OCI-LY1 (cell line): ENCODE measurements around the gene METTL26.

ENCODE experiments used
- H2AFZ ChIP-seq: fragments of 200-600 bp; sonication (generic), shearing (Covaris generic); 2 replicates; pipeline ENCODE4 v1.6.0; 2014; ENCODE audit warnings: antibody characterized with exemption, mild to moderate bottlenecking, low read length
- H3F3A ChIP-seq: fragments of 200-600 bp; sonication (generic), shearing (Covaris generic); 2 replicates; pipeline ENCODE4 v1.6.0; 2014; ENCODE audit warnings: mild to moderate bottlenecking, antibody characterized with exemption, low read length, moderate library complexity; ENCODE audit not compliant: insufficient read depth
- H3K27ac ChIP-seq: fragments of 200-600 bp; sonication (generic); 2 replicates; pipeline ENCODE4 v1.5.1; 2014; ENCODE audit warnings: low read length, mixed run types, mild to moderate bottlenecking, low read depth; ENCODE audit not compliant: poor library complexity, severe bottlenecking
- H3K27me3 ChIP-seq: fragments of 200-600 bp; sonication (generic); 2 replicates; pipeline ENCODE4 v1.6.0; 2014; ENCODE audit warnings: antibody characterized with exemption, mild to moderate bottlenecking, low read length, moderate library complexity; ENCODE audit not compliant: insufficient read depth
- H3K36me3 ChIP-seq: fragments of 200-600 bp; sonication (generic); 2 replicates; pipeline ENCODE4 v1.6.1; 2014; ENCODE audit warnings: mild to moderate bottlenecking, antibody characterized with exemption, low read length, moderate library complexity, mixed read lengths; ENCODE audit not compliant: insufficient read depth
- H3K4me1 ChIP-seq: fragments of 200-600 bp; sonication (generic); 2 replicates; pipeline ENCODE4 v1.5.1; 2014; ENCODE audit warnings: mild to moderate bottlenecking, low read length, moderate library complexity; ENCODE audit not compliant: insufficient read depth, severe bottlenecking
- H3K4me2 ChIP-seq: fragments of 200-600 bp; sonication (generic), shearing (Covaris generic); 2 replicates; pipeline ENCODE4 v1.6.1; 2014; ENCODE audit warnings: low read length
- H3K4me3 ChIP-seq: fragments of 200-600 bp; sonication (generic); 2 replicates; pipeline ENCODE4 v1.5.1; 2014; ENCODE audit warnings: low read length, low read depth, mild to moderate bottlenecking, mixed read lengths; ENCODE audit not compliant: poor library complexity, severe bottlenecking
- H3K79me2 ChIP-seq: fragments of 200-600 bp; shearing (Covaris generic); 2 replicates; pipeline ENCODE4 v1.6.1; 2016; ENCODE audit warnings: mixed run types, low read length, mixed read lengths; ENCODE audit not compliant: insufficient read depth
- H3K9ac ChIP-seq: fragments of 200-600 bp; sonication (generic), shearing (Covaris generic); 2 replicates; pipeline ENCODE4 v1.6.1; 2014; ENCODE audit warnings: mild to moderate bottlenecking, low read length, mixed read lengths
- H3K9me2 ChIP-seq: fragments of 200-600 bp; sonication (generic), shearing (Covaris generic); 2 replicates; pipeline ENCODE4 v1.6.1; 2014; ENCODE audit warnings: low read depth, mild to moderate bottlenecking, low read length, mixed read lengths
- H3K9me3 ChIP-seq: fragments of 200-600 bp; shearing (Covaris generic); 2 replicates; pipeline ENCODE4 v1.6.1; 2014; ENCODE audit warnings: low read length, mixed read lengths
- H4K20me1 ChIP-seq: fragments of 200-600 bp; sonication (generic), shearing (Covaris generic); 2 replicates; pipeline ENCODE4 v1.6.0; 2016; ENCODE audit warnings: mild to moderate bottlenecking, low read length; ENCODE audit not compliant: insufficient read depth
- EZH2 ChIP-seq: fragments of 200-600 bp; sonication (generic), shearing (Covaris generic); IDR thresholded peaks from 2 replicates; pipeline ENCODE4 v1.8.0; 2017; ENCODE audit warnings: borderline replicate concordance, mixed run types, mild to moderate bottlenecking, antibody characterized with exemption, low read length, moderate library complexity, mixed read lengths
- TF ChIP-seq, protein P1 (sequence below): fragments of 200-600 bp; sonication (generic), shearing (Covaris generic); IDR thresholded peaks from 2 replicates; pipeline ENCODE4 v1.5.1; 2017; ENCODE audit warnings: mild to moderate bottlenecking, antibody characterized with exemption, low read length, moderate library complexity, mixed read lengths

The METTL26 gene

GRCh38 chr16:674968-675883 lies 39.1 kb upstream of the METTL26 start, which contains the start of gene RHBDL1:
RHBDL1 (plus strand) TSS chr16:675671; CDS start chr16:675791, 120 bp downstream.
- H4K20me1 ChIP-seq: no peaks in the 10 kb centered on the region
- no peaks in the 10 kb centered on the region for H3F3A ChIP-seq
- no peaks in the 10 kb centered on the region for H3K9me3 ChIP-seq
- TF ChIP-seq, protein P1, sequence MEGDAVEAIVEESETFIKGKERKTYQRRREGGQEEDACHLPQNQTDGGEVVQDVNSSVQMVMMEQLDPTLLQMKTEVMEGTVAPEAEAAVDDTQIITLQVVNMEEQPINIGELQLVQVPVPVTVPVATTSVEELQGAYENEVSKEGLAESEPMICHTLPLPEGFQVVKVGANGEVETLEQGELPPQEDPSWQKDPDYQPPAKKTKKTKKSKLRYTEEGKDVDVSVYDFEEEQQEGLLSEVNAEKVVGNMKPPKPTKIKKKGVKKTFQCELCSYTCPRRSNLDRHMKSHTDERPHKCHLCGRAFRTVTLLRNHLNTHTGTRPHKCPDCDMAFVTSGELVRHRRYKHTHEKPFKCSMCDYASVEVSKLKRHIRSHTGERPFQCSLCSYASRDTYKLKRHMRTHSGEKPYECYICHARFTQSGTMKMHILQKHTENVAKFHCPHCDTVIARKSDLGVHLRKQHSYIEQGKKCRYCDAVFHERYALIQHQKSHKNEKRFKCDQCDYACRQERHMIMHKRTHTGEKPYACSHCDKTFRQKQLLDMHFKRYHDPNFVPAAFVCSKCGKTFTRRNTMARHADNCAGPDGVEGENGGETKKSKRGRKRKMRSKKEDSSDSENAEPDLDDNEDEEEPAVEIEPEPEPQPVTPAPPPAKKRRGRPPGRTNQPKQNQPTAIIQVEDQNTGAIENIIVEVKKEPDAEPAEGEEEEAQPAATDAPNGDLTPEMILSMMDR: no peak
- TF ChIP-seq EZH2: no peak
- no peaks in the 10 kb centered on the region for H3K27me3 ChIP-seq
- no peaks in the 10 kb centered on the region for H3K79me2 ChIP-seq
- H3K9me2 ChIP-seq: no peaks in the 10 kb centered on the region
- H3K4me3 ChIP-seq: no peak within 1 kb of the TSS
- peaks cover 15% of the 10 kb centered on the region for H3K4me1 ChIP-seq
- no peak within 1 kb of the TSS for H2AFZ ChIP-seq
- no peak within 1 kb of the TSS for H3K27ac ChIP-seq
- no peak within 1 kb of the TSS for H3K9ac ChIP-seq
- H3K4me2 ChIP-seq: no peak within 1 kb of the TSS
- H3K36me3 ChIP-seq: peaks cover 45% of the 10 kb centered on the region

- H3K9ac ChIP-seq: no peak overlapping the region
- H3K9me3 ChIP-seq: no peaks in the 10 kb centered on the region
- H4K20me1 ChIP-seq: no peaks in the 10 kb centered on the region
- peaks cover 13% of the 10 kb centered on the region for H3K4me1 ChIP-seq
- H3K4me3 ChIP-seq: no peak overlapping the region
- H3K79me2 ChIP-seq: no peaks in the 10 kb centered on the region
- no peaks in the 10 kb centered on the region for H3F3A ChIP-seq
- no peaks in the 10 kb centered on the region for H3K9me2 ChIP-seq
- no peaks in the 10 kb centered on the region for H3K27me3 ChIP-seq
- no peak overlapping the region for H3K27ac ChIP-seq
- TF ChIP-seq, protein P1: no peak
- no peak for TF ChIP-seq EZH2
- H2AFZ ChIP-seq: no peak overlapping the region
- no peak overlapping the region for H3K4me2 ChIP-seq
- peaks cover 51% of the 10 kb centered on the region for H3K36me3 ChIP-seq
These were observed 38.2 kb upstream of the METTL26 start for GRCh38 chr16:674214-674881.

DNA sequence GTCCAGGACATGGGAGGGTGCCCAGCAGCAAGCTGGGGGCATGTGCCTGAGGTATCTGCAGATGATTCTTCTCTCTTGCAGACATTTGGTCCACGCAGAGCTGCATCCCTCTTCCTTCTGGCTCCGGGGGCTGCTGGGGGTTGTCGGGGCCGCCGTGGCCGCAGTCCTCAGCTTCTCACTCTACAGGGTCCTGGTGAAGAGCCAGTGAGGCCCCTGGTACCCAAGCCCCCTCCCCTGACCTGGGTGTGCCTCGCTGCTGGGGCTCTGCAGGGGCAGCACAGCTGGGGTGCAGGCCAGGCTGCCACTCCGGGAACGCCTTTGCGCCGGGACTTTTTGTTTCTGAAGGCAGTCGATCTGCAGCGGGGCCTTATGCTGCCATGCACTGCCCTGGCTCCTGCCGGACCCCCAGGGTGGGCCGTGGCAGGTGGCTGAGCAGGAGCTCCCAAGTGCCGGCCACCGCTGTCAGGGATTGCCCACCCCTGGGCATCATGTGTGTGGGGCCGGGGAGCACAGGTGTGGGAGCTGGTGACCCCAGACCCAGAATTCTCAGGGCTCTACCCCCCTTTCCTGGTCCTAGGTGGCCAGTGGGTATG lies 37.4 kb upstream of the METTL26 start:
- no peaks in the 10 kb centered on the region for H3F3A ChIP-seq
- H4K20me1 ChIP-seq: no peaks in the 10 kb centered on the region
- H3K36me3 ChIP-seq: peaks cover 51% of the 10 kb centered on the region
- H3K9me2 ChIP-seq: no peaks in the 10 kb centered on the region
- TF ChIP-seq EZH2: no peak
- TF ChIP-seq, protein P1: no peak
- H3K4me3 ChIP-seq: no peak overlapping the region
- no peak overlapping the region for H3K4me2 ChIP-seq
- no peaks in the 10 kb centered on the region for H3K79me2 ChIP-seq
- no peak overlapping the region for H3K9ac ChIP-seq
- no peak overlapping the region for H3K27ac ChIP-seq
- H3K27me3 ChIP-seq: no peaks in the 10 kb centered on the region
- no peak overlapping the region for H2AFZ ChIP-seq
- H3K4me1 ChIP-seq: peaks cover 20% of the 10 kb centered on the region
- no peaks in the 10 kb centered on the region for H3K9me3 ChIP-seq
